Measurements from ENCODE around the gene AKAP12.
"Not testable (repeated sequence)": the region's sequence is repeated elsewhere in the genome, so short reads cannot be mapped to it uniquely, and the experiment has no call there.

AKAP12 gene

GRCh38 chr6:151350442-151351145 lies 110.8 kb downstream of the AKAP12 start:
- no peaks in the 10 kb centered on the region for H3K9me3 Mint-ChIP-seq
- H3K4me1 Mint-ChIP-seq (ENCODE audit: low read depth): peaks cover 1% of the 10 kb centered on the region
- H3K36me3 Mint-ChIP-seq (ENCODE audit: low read depth): no peaks in the 10 kb centered on the region
- no peaks in the 10 kb centered on the region for H3K27me3 Mint-ChIP-seq (ENCODE audit: low read depth)
- no peak overlapping the region for H3K27ac Mint-ChIP-seq
- no peak overlapping the region for H3K4me3 Mint-ChIP-seq

GRCh38 chr6:151351146-151351700 lies 111.5 kb downstream of the AKAP12 start:
- no peaks in the 10 kb centered on the region for H3K27me3 Mint-ChIP-seq (ENCODE audit: low read depth)
- H3K9me3 Mint-ChIP-seq: no peaks in the 10 kb centered on the region
- no peak overlapping the region for H3K4me3 Mint-ChIP-seq
- no peak overlapping the region for H3K27ac Mint-ChIP-seq
- H3K36me3 Mint-ChIP-seq (ENCODE audit: low read depth): no peaks in the 10 kb centered on the region
- H3K4me1 Mint-ChIP-seq (ENCODE audit: low read depth): peaks cover 1% of the 10 kb centered on the region

DNA sequence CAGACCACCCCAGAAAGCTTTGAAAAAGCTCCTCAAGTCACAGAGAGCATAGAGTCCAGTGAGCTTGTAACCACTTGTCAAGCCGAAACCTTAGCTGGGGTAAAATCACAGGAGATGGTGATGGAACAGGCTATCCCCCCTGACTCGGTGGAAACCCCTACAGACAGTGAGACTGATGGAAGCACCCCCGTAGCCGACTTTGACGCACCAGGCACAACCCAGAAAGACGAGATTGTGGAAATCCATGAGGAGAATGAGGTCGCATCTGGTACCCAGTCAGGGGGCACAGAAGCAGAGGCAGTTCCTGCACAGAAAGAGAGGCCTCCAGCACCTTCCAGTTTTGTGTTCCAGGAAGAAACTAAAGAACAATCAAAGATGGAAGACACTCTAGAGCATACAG lies 112.0 kb downstream of the AKAP12 start:
- Mint-ChIP-seq H3K9me3 (no peaks in the 10 kb centered on the region), H3K4me3 (no peak overlapping the region), H3K27ac (no peak overlapping the region), H3K4me1 (ENCODE audit: low read depth) (peaks cover 1% of the 10 kb centered on the region), H3K36me3 (ENCODE audit: low read depth) (no peaks in the 10 kb centered on the region), H3K27me3 (ENCODE audit: low read depth) (no peaks in the 10 kb centered on the region)

- Mint-ChIP-seq H3K27ac (no peak overlapping the region), H3K36me3 (ENCODE audit: low read depth) (no peaks in the 10 kb centered on the region), H3K9me3 (no peaks in the 10 kb centered on the region)
Observed at GRCh38 chr6:151352410-151353396, 112.9 kb downstream of the AKAP12 start.

DNA sequence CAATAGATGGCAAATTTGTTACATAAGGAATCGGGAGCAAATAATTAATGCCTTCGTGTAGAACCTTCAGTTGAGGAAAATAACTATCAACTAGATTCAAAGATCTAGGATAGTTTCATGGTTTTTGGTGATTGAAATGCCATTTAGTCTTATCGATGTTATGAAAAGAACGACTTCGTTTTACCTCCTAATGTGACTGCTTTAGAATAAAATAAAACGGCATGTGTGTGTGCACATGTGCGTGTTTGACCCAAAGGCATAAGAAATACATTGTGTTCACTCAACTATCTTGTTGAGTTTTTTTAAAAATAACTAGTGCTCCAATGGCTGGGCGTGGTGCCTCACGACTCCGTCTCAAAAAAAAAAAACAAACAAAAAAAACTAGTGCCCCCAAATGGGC lies 114.0 kb downstream of the AKAP12 start:
- H3K4me3 Mint-ChIP-seq: no peak overlapping the region
- H3K36me3 Mint-ChIP-seq (ENCODE audit: low read depth): peaks cover 4% of the 10 kb centered on the region
- peaks cover 1% of the 10 kb centered on the region for H3K4me1 Mint-ChIP-seq (ENCODE audit: low read depth)
- no peaks in the 10 kb centered on the region for H3K27me3 Mint-ChIP-seq (ENCODE audit: low read depth)
- no peaks in the 10 kb centered on the region for H3K9me3 Mint-ChIP-seq
- H3K27ac Mint-ChIP-seq: no peak overlapping the region

More at GRCh38 chr6:151352410-151353396, 112.9 kb downstream of the AKAP12 start:
- Mint-ChIP-seq H3K27me3 (ENCODE audit: low read depth) (no peaks in the 10 kb centered on the region), H3K4me3 (no peak overlapping the region), H3K4me1 (ENCODE audit: low read depth) (peaks cover 1% of the 10 kb centered on the region)

GRCh38 chr6:151356983-151357382 lies 117.2 kb downstream of the AKAP12 start:
- not testable (repeated sequence) for H3K4me3 Mint-ChIP-seq; H3K9me3 Mint-ChIP-seq; H3K4me1 Mint-ChIP-seq (ENCODE audit: low read depth); H3K27ac Mint-ChIP-seq; H3K27me3 Mint-ChIP-seq (ENCODE audit: low read depth)
- peaks cover 15% of the 10 kb centered on the region for H3K36me3 Mint-ChIP-seq (ENCODE audit: low read depth)

DNA sequence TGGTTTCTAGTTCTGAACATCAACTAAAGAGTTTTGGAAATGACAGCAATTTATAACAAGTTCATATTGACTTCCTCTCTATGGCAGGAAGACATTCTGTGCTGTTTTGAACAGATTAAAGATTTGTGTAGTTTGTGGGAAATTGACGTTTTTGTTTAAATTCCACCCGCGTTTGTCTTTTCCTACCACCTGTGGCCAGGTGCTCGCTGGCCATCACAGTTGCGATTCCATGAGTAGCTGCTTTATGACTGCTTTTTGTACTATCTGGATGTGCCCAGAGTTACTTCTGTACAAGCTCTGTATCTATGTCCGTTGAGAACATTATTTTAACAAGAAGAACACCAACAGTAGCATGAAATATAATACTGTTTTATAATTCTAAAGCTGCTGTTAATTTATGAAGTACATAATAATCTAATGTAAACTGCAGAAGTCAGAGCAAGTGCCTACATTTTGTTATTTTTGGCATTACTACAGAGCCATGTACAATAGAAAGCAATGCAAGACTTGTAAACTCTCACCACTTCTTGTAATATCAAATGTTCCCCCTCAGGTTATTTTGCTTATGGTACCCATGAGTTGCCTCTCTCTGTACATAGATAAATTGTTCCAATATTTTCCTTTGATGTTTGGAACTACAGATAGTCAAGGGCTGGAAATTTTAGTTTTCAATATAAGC lies 118.1 kb downstream of the AKAP12 start:
- Mint-ChIP-seq H3K36me3 (ENCODE audit: low read depth) (peaks cover 20% of the 10 kb centered on the region), H3K27me3 (ENCODE audit: low read depth) (no peaks in the 10 kb centered on the region), H3K9me3 (no peaks in the 10 kb centered on the region), H3K27ac (no peak overlapping the region), H3K4me3 (no peak overlapping the region), H3K4me1 (ENCODE audit: low read depth) (peaks cover 1% of the 10 kb centered on the region)

DNA sequence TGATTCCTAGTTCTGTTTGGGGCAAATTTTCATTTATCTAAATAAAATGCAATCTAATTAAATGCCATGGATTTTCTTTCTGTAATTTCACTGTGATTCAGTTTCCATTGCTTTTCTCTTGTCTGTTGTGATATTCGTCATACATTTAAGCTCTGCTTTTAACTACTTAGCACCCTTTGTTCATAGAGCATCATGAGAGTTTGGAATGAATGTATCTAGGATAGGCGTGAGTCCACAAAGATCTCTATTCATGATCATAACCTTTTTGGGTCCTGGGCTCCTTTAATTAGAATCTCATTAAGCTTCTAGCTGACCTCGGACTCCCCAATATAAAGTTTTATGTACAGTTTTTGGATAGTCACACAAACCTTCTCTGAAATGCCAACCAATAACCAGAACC lies 118.7 kb downstream of the AKAP12 start:
- Mint-ChIP-seq H3K4me1 (ENCODE audit: low read depth) (peaks cover 1% of the 10 kb centered on the region), H3K27me3 (ENCODE audit: low read depth) (no peaks in the 10 kb centered on the region), H3K9me3 (no peaks in the 10 kb centered on the region), H3K4me3 (no peak overlapping the region), H3K36me3 (ENCODE audit: low read depth) (peaks cover 20% of the 10 kb centered on the region), H3K27ac (no peak overlapping the region)

DNA sequence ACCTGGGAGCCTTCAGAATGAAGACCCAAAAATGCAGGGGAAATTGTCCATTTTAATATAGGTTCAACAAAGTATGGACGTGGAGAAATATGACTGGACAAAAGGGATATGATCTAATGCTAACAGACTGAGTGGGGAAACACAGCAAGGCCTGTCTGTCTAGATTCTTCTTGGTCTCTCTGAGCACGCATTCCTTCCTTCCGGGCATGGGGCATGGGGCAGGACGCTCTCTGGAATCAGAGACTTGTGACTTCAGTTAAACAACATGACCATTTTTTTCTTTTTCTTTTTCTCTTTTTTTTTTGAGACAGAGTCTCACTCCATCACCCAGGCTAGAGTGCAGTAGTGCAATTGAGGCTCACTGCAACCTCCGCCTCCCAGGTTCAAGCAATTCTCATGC lies 119.7 kb downstream of the AKAP12 start:
- no peaks in the 10 kb centered on the region for H3K9me3 Mint-ChIP-seq
- no peak overlapping the region for H3K4me3 Mint-ChIP-seq
- H3K36me3 Mint-ChIP-seq (ENCODE audit: low read depth): peaks cover 21% of the 10 kb centered on the region
- H3K4me1 Mint-ChIP-seq (ENCODE audit: low read depth): no peaks in the 10 kb centered on the region
- no peak overlapping the region for H3K27ac Mint-ChIP-seq
- no peaks in the 10 kb centered on the region for H3K27me3 Mint-ChIP-seq (ENCODE audit: low read depth)

- no peak overlapping the region for H3K27ac Mint-ChIP-seq
- no peaks in the 10 kb centered on the region for H3K27me3 Mint-ChIP-seq (ENCODE audit: low read depth)
- no peak overlapping the region for H3K4me3 Mint-ChIP-seq
- H3K9me3 Mint-ChIP-seq: no peaks in the 10 kb centered on the region
- peaks cover 41% of the 10 kb centered on the region for H3K36me3 Mint-ChIP-seq (ENCODE audit: low read depth)
- H3K4me1 Mint-ChIP-seq (ENCODE audit: low read depth): peaks cover 3% of the 10 kb centered on the region
Observed at GRCh38 chr6:151365233-151365632, 125.5 kb downstream of the AKAP12 start.

GRCh38 chr6:151370509-151371078 lies 130.8 kb downstream of the AKAP12 start:
- Mint-ChIP-seq H3K27ac (no peak overlapping the region), H3K27me3 (ENCODE audit: low read depth) (no peaks in the 10 kb centered on the region), H3K36me3 (ENCODE audit: low read depth) (peaks cover 42% of the 10 kb centered on the region), H3K9me3 (no peaks in the 10 kb centered on the region), H3K4me1 (ENCODE audit: low read depth) (peaks cover 41% of the 10 kb centered on the region), H3K4me3 (no peak overlapping the region)

- Mint-ChIP-seq H3K9me3 (no peaks in the 10 kb centered on the region), H3K4me3 (peak overlapping the region; percentile 80), H3K4me1 (ENCODE audit: low read depth) (peaks cover 56% of the 10 kb centered on the region), H3K27me3 (ENCODE audit: low read depth) (no peaks in the 10 kb centered on the region), H3K27ac (peak overlapping the region; percentile 91), H3K36me3 (ENCODE audit: low read depth) (peaks cover 31% of the 10 kb centered on the region)
Observed at GRCh38 chr6:151372164-151372563, 132.4 kb downstream of the AKAP12 start.

DNA sequence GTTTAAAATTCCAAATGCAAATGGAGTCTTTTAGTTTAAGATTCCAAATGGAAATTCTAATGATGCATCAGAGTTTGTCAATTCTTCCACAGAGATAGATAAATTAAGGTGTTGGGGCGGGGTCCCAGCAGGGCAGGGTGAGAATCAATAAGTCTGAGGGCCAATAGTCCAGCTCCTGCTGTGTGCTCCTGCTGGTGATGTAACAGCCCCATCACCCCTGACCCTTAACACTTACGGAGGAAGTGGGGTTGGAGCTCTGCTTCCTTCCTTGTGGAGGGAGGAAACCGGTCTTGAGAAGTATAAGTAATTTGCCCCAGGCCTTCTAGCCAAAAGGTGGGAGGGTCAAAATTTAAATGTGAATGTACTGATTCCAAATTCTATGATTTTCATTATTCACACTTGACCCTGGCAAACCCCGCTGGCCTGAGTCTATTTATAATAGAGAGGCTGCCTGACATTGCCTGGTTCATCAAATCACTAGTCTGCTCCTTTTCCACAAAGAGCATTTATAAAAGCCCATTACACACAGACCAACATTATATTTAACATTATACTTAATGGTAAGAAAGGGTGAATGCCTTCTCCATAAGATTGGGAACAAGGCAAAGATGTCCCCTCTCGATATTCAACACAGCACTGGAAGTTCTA lies 134.4 kb downstream of the AKAP12 start:
- H3K9me3 Mint-ChIP-seq: no peaks in the 10 kb centered on the region
- H3K4me3 Mint-ChIP-seq: peak overlapping the region; percentile 80
- H3K36me3 Mint-ChIP-seq (ENCODE audit: low read depth): peaks cover 30% of the 10 kb centered on the region
- no peaks in the 10 kb centered on the region for H3K27me3 Mint-ChIP-seq (ENCODE audit: low read depth)
- peaks cover 68% of the 10 kb centered on the region for H3K4me1 Mint-ChIP-seq (ENCODE audit: low read depth)
- H3K27ac Mint-ChIP-seq: peak overlapping the region; percentile 85

DNA sequence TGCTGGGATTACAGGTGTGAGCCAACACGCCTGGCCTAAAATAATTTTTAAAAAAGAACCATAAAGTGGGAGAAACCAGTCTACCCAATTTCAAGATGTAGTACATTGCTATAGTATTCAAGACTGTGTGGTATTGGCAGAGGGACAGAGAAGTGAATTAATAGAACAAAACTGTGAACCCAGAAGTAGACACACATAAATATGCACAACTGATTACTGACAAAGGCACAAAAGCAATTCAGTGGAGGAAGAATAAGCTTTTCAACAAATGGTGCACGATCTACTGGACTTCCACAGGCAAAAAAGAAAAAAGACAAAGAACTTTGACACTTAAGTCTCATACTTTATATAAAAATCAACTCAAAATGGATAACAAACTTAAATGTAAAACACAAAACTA lies 136.1 kb downstream of the AKAP12 start:
- Mint-ChIP-seq H3K4me3 (peak overlapping the region; percentile 47), H3K27ac (no peak overlapping the region), H3K9me3 (no peaks in the 10 kb centered on the region)

More for the DNA sequence above, 136.1 kb downstream of the AKAP12 start:
- Mint-ChIP-seq H3K36me3 (ENCODE audit: low read depth) (peaks cover 26% of the 10 kb centered on the region), H3K4me1 (ENCODE audit: low read depth) (peaks cover 81% of the 10 kb centered on the region), H3K27me3 (ENCODE audit: low read depth) (no peaks in the 10 kb centered on the region)

Measured in T-helper 1 cell treated with Interleukin-12 subunit alpha and Interleukin-12 subunit beta and Interleukin-4 antibody, amounts not matched to agents 30 μg/mL and 1 μg/mL, for 36 hours (primary cell).